Ovary (tissue), 9 donors: Measurements from ENCODE around the gene NXNL2. TPM values are rescaled to one million over a fixed set of nuclear protein-coding genes. Genes with fewer than 3 reads are reported as not detected.
A peak's percentile ranks its signal among the peaks of the same experiment; 100 is the strongest.

ENCODE experiments used
- DNase-seq, 5 donors: peaks; one replicate each; pipeline ENCODE4 v3.0.0-alpha.2; 2019 to 2020
- H3K27ac ChIP-seq, 2 donors: fragments of 200-600 bp; one replicate each; pipeline versions ENCODE4 v1.5.1 to v1.8.0; 2019 to 2022
- H3K27me3 ChIP-seq: fragments of 200-600 bp; one replicate; pipeline ENCODE4 v1.8.0; 2022
- H3K36me3 ChIP-seq: fragments of 200-600 bp; sonication (generic); one replicate; pipeline ENCODE4 v1.5.1; 2019
- H3K4me1 ChIP-seq: one replicate; pipeline ENCODE4 v1.8.1; 2013; ENCODE audit warnings: mild to moderate bottlenecking, moderate library complexity; ENCODE audit not compliant: insufficient read depth
- H3K4me3 ChIP-seq: fragments of 200-600 bp; sonication (generic); one replicate; pipeline ENCODE4 v1.5.1; 2017
- H3K9me3 ChIP-seq, 2 donors: fragments of 200-600 bp in 1 of 2; sonication (generic) in 1 of 2; one replicate each; pipeline versions ENCODE4 v1.5.1 to v1.8.1; 2013 to 2019; ENCODE audit warnings: mild to moderate bottlenecking in 1 of 2, moderate library complexity in 1 of 2
- EP300 ChIP-seq: sonication (generic); formaldehyde crosslinking; IDR thresholded peaks from one replicate; pipeline ENCODE4 v1.6.1; 2017; ENCODE audit warnings: antibody characterized with exemption
- POLR2A ChIP-seq: fragments of 450-650 bp; IDR thresholded peaks from one replicate; pipeline ENCODE4 v1.6.1; 2017; ENCODE audit warnings: antibody characterized with exemption, mild to moderate bottlenecking, moderate library complexity
- WGBS, 3 donors: extraction: QIAGEN DNeasy Blood & Tissue Kit in 1 of 3; methylation state at CpG; one replicate each; pipeline versions ENCODE4 v1.1.5 to v1.1.7; 2013 to 2017; 5-methylcytosine and 5-hydroxymethylcytosine counted together
- intact Hi-C, 4 donors: fragments of 100-400 bp; cut with DNase I; formaldehyde crosslinking; loops; one replicate each; pipeline versions ENCODE4 v1.11.0 to v1.15.1; 2022 to 2023
- polyA plus RNA-seq, 2 donors: library from polyadenylated mRNA; stranded (reverse); fragments of 200-250 nt in 1 of 2; fragments of 350-450 nt in 1 of 2; fragmentation: Illumina TruSeq in 1 of 2; extraction: RNeasy Lipid Tissue Mini Kit (QIAGEN cat#74804) in 1 of 2; gene quantifications; one replicate each; pipeline ENCODE4 v1.2.3, GENCODE V29; 2013 to 2014
- total RNA-seq, 7 donors: library from RNA; depleted of rRNA in 2 of 7; stranded (reverse); fragments of >200 nt in 2 of 7; fragmentation: NEBNext Ultra II Directional in 3 of 7; extraction: Animal tissue kit (Norgen Biotek cat#: 25700) in 3 of 7; gene quantifications; one replicate each; pipeline versions ENCODE4 v1.1.0 to v1.2.4, GENCODE V29; 2016 to 2023
- TF ChIP-seq, protein P1 (sequence below), 3 donors: fragments of 450-650 bp in 2 of 3; fragments of 200-600 bp in 1 of 3; IDR thresholded peaks; one replicate each; pipeline versions ENCODE4 v1.5.1 to v1.8.0; 2016 to 2022; ENCODE audit warnings: antibody characterized with exemption in 3 of 3, mild to moderate bottlenecking in 1 of 3
- donor health status: DM: no; HTN: no; CAD: no; lungs with moderate emphysema.
- donor health status: DM: no; HTN: no; CAD: no.
- donor health status: Bipolar disorder and iron deficiency.
- donor health status: DM: yes; HTN: yes; CAD: no.
- donor health status: DM: no; HTN: no; CAD: no.
- donor health status: DM: yes; HTN: yes; CAD: no.

The NXNL2 gene
- total and polyA plus RNA-seq, 9 donors = 1.9 to 52.4 (median 4.3) TPM

DNA sequence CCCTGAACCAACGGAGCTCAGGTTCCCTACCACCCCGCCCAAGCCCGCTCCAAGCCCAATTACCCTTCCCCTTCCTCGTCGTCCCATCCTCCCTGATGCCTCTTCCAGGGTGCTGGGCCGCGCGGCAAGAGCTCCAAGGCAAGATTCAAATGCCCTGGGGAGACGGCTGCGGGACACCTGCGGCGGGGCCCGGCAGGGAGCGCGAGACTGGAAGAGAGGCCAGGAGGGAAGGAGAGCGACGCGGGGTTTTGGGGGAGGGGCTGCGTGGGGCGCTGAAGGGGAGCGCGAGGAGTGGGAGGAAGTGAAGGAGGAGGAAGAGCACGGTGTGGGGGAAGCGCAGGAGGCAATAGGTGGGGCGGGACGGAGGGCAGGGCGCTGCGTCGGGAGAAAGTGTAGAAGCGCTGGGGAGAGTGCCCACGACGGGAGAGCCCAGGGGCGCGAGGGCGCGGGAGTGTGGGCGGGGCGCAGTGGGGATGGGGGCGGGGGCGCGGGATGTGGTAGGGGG is 975 bp upstream of the NXNL2 start:
- Histone ChIP-seq H3K27ac (peak overlapping the region; percentile 77 to 83), H3K27me3 (no peaks in the 10 kb centered on the region), H3K36me3 (no peaks in the 10 kb centered on the region), H3K4me3 (peak overlapping the region; percentile 46), H3K9me3 (no peaks in the 10 kb centered on the region), H3K4me1 (peaks cover 17% of the 10 kb centered on the region)
- peak in 4 of 5 donors; percentile 69 to 82 (median 78) for DNase-seq
- TF ChIP-seq, protein P1, sequence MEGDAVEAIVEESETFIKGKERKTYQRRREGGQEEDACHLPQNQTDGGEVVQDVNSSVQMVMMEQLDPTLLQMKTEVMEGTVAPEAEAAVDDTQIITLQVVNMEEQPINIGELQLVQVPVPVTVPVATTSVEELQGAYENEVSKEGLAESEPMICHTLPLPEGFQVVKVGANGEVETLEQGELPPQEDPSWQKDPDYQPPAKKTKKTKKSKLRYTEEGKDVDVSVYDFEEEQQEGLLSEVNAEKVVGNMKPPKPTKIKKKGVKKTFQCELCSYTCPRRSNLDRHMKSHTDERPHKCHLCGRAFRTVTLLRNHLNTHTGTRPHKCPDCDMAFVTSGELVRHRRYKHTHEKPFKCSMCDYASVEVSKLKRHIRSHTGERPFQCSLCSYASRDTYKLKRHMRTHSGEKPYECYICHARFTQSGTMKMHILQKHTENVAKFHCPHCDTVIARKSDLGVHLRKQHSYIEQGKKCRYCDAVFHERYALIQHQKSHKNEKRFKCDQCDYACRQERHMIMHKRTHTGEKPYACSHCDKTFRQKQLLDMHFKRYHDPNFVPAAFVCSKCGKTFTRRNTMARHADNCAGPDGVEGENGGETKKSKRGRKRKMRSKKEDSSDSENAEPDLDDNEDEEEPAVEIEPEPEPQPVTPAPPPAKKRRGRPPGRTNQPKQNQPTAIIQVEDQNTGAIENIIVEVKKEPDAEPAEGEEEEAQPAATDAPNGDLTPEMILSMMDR (IDR thresholded peaks at IDR 0.05) = no peak
- TF ChIP-seq POLR2A = no peak
- no peak for TF ChIP-seq EP300
- intact Hi-C loops = no loop called here
- WGBS, 3 donors = 1 to 2% (median 2%) methylated on average over 40 to 41 of the region's 41 CpGs

DNA sequence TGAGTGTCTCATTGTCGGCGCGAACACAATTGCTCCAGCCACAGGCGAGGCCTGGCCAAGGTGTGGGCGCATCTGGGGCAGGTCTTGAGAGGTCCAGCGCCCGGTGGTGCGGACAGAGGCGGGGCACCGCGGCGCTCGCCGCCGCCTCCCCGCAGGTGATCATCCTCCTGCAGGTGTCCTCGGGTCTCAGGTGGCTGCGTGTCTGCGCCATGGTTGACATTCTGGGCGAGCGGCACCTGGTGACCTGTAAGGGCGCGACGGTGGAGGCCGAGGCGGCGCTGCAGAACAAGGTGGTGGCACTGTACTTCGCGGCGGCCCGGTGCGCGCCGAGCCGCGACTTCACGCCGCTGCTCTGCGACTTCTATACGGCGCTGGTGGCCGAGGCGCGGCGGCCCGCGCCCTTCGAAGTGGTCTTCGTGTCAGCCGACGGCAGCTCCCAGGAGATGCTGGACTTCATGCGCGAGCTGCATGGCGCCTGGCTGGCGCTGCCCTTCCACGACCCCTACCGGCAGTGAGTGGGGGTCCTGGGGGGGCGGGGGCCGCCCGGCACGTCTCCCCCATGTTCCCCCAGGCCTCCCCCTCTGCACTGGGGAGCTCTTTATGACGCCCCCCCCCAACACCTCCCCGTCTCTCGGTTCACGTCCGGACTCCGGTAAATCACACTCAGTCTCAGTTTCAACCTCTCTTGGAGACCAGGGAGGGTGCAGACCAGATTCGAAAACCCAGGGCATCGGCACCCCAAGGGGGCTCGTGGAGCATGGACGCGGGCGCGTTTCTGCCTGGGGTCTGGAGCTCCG is 446 bp downstream of the NXNL2 start:
- Histone ChIP-seq H3K9me3 (no peaks in the 10 kb centered on the region), H3K36me3 (no peaks in the 10 kb centered on the region), H3K4me3 (peak overlapping the region; percentile 46), H3K27me3 (no peaks in the 10 kb centered on the region), H3K27ac (peak overlapping the region; percentile 67 to 83), H3K4me1 (peaks cover 7% of the 10 kb centered on the region)
- intact Hi-C loops = loop anchor here in 2 of 4 donors (2.0 to 5.0 kb wide), 2 partner anchors 147 to 148 kb away; partner anchors contain the start of gene SPIN1 (in 2 of the 2)
- DNase-seq = peak in 3 of 5 donors; percentile 55 to 66 (median 65)
- TF ChIP-seq POLR2A (no peak), EP300 (no peak)
- TF ChIP-seq, protein P1 (IDR thresholded peaks at IDR 0.05) = no peak
- WGBS, 3 donors = 2 to 5% (median 2%) methylated on average over 49 to 75 of the region's 75 CpGs

DNA sequence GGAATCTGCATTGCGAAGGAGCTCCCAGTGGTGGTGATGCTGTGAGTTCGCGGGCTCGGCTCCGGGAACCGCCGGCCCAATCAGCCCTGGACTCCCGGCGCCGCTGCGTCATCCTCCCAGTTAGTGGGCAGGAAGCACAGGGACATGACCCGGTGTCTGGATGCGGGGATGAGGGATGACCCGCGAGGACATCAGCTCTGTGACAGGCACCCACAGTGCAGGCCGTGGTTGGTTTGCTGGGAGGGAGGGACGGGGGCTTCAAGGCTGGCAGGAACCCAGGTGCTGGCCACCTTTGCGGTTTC is 996 bp downstream of the NXNL2 start:
- Histone ChIP-seq H3K27ac (peak overlapping the region; percentile 67 to 83), H3K27me3 (no peaks in the 10 kb centered on the region), H3K36me3 (no peaks in the 10 kb centered on the region), H3K9me3 (no peaks in the 10 kb centered on the region), H3K4me1 (peaks cover 3% of the 10 kb centered on the region), H3K4me3 (peak overlapping the region; percentile 46)
- intact Hi-C loops = loop anchor here in 2 of 4 donors (2.0 to 5.0 kb wide), 2 partner anchors 147 to 149 kb away; partner anchors contain the start of gene SPIN1 (in 2 of the 2)
- WGBS, 3 donors = 7 to 20% (median 20%) methylated on average over 17 to 18 of the region's 18 CpGs
- peak; percentile 59 to 77 (median 73) for DNase-seq
- TF ChIP-seq, protein P1 (IDR thresholded peaks at IDR 0.05) = no peak
- no peak for TF ChIP-seq POLR2A
- no peak for TF ChIP-seq EP300

DNA sequence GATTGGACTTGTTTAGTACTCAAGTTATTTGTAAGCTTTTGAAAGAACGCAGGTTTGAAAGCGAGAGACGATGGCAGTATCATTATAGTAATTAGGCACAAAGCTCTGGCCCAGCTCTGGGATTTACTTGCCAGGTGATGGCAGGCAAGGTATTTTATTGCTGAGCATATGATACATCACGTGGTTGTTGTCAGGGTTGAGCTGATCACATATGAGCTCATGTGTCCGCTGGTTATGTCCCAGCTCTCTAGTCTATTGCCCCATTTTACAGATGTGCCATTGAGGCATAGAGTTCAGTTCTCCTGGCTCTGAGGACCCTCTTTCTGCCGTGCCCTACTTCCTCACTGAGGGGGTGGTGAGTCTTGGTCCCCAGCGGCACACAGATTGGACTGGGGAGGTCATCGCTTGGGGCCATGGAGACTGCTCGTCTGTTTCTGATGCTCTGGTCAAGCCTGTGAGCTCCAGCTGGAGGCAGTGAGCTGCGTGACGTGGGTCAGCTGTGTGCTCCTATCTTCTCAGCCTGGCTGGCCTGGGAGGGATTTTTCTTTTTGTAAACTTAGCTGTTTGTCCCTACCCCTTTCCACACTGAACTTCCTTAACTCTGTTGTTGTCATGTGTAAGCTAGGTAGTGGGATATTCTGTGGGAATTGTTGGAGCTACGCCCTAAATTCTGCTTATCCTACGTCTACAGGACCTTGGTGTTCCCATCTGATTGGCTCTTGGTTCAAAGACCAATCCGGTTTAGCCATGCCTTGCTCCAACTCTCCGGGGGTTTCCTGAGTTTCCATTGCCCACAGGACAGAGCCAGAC is 2.2 kb downstream of the NXNL2 start:
- intact Hi-C loops = loop anchor here in 2 of 4 donors (2.0 to 5.0 kb wide), 2 partner anchors 148 to 150 kb away; partner anchors contain the start of gene SPIN1 (in 2 of the 2)
- Histone ChIP-seq H3K27ac (peak overlapping the region; percentile 13 to 67), H3K9me3 (no peaks in the 10 kb centered on the region), H3K4me3 (no peak overlapping the region), H3K36me3 (no peaks in the 10 kb centered on the region), H3K27me3 (no peaks in the 10 kb centered on the region), H3K4me1 (peaks cover 3% of the 10 kb centered on the region)
- no peak for TF ChIP-seq POLR2A
- no peak for TF ChIP-seq EP300
- TF ChIP-seq, protein P1 (IDR thresholded peaks at IDR 0.05) = no peak
- DNase-seq = peak; percentile 47 to 74 (median 57)
- 26 to 43% (median 34%) methylated on average over 15 of the region's 15 CpGs for WGBS, 3 donors
